Measurements from ENCODE around the gene MTCH1. TPM values are rescaled to one million over a fixed set of nuclear protein-coding genes. Genes with fewer than 3 reads are reported as not detected.

MTCH1 gene
- total and polyA plus RNA-seq, 2 experiments from 2014 or later: 108 to 271 TPM

- TF ChIP-seq REST (IDR thresholded peaks at IDR 0.05; ENCODE audit: unreplicated experiment) (no peak), ZNF114 (CRISPR knock-in tag; IDR thresholded peaks at IDR 0.05) (no peak)
Measured at GRCh38 chr6:36969240-36969691, 16.7 kb downstream of the MTCH1 start (continued).

GRCh38 chr6:36968266-36968977 is 17.6 kb downstream of the MTCH1 start:
- Histone ChIP-seq H3K36me3 (ENCODE audit: insufficient read depth) (peaks cover 28% of the 10 kb centered on the region), H4K20me1 (replicated peaks; ENCODE audit: insufficient read depth) (peaks cover 3% of the 10 kb centered on the region), H3K4me2 (no peak overlapping the region), H3K4me1 (ENCODE audit: insufficient read depth) (no peaks in the 10 kb centered on the region; the same call in 1 of the 2 replicates), H2AFZ (no peak overlapping the region), H3K4me3 (no peak overlapping the region), H3K27ac (ENCODE audit: low read depth) (no peak overlapping the region), H3K27me3 (ENCODE audit: insufficient read depth) (no peaks in the 10 kb centered on the region), H3K9me2 (ENCODE audit: insufficient read depth) (no peaks in the 10 kb centered on the region), H3F3A (replicated peaks; ENCODE audit: low read depth) (no peaks in the 10 kb centered on the region; the same call in 1 of the 2 replicates), H3K79me2 (replicated peaks; ENCODE audit: insufficient read depth) (no peaks in the 10 kb centered on the region)
- peaks cover 2% of the 10 kb centered on the region for H3K27me3 Mint-ChIP-seq (ENCODE audit: insufficient read depth, low read depth, poor library complexity)
- no peak overlapping the region for H3K4me3 Mint-ChIP-seq
- no peak for ATAC-seq
- no peak overlapping the region for H3K27ac Mint-ChIP-seq
- H3K36me3 Mint-ChIP-seq (ENCODE audit: low read depth): peaks cover 65% of the 10 kb centered on the region
- DNase-seq (ENCODE audit: low spot score): no peak
- peaks cover 7% of the 10 kb centered on the region for H3K4me1 Mint-ChIP-seq
- no peak for TF ChIP-seq ETS1 (IDR thresholded peaks at IDR 0.05)
- TF ChIP-seq ZNF462 (CRISPR knock-in tag; IDR thresholded peaks at IDR 0.05): no peak
- no peak for TF ChIP-seq CREB1 (CRISPR knock-in tag; IDR thresholded peaks at IDR 0.05; ENCODE audit: low read depth)
- no peak for TF ChIP-seq STAT1 (IDR thresholded peaks at IDR 0.05; ENCODE audit: unreplicated experiment)
- no peaks in the 10 kb centered on the region for H3K9me3 Mint-ChIP-seq
